AG04449 (cell line): ENCODE measurements around the gene HLA-A.
A peak's percentile ranks its signal among the peaks of the same experiment; 100 is the strongest.

Experiments
- CTCF ChIA-PET: fragments of 350-600 bp; formaldehyde crosslinking; extraction: SDS; loops from one replicate; lab custom pipeline; 2021; ENCODE audit warnings: antibody characterized with exemption; lab: Yijun Ruan, JAX
- POLR2A ChIA-PET: fragments of 400-600, 350-600 bp; formaldehyde crosslinking; extraction: SDS; loops from one replicate; lab custom pipeline; 2020; ENCODE audit warnings: antibody characterized with exemption, inconsistent platforms; lab: Yijun Ruan, JAX
- DNase-seq: peaks from one replicate; pipeline ENCODE4 v3.0.0-alpha.2; 2010; ENCODE audit warnings: low read depth, low spot score
- H3K4me3 ChIP-seq: 2 replicates; pipeline ENCODE4 v1.5.1; 2011; ENCODE audit warnings: low read depth, mild to moderate bottlenecking, control low read depth, low read length
- CTCF ChIP-seq: IDR thresholded peaks from one replicate; pipeline ENCODE4 v1.5.1; 2011; ENCODE audit warnings: mild to moderate bottlenecking, moderate library complexity, low read length, control low read depth, inconsistent platforms; ENCODE audit not compliant: insufficient read depth; ENCODE audit errors: missing control alignments

Gene HLA-A

DNA sequence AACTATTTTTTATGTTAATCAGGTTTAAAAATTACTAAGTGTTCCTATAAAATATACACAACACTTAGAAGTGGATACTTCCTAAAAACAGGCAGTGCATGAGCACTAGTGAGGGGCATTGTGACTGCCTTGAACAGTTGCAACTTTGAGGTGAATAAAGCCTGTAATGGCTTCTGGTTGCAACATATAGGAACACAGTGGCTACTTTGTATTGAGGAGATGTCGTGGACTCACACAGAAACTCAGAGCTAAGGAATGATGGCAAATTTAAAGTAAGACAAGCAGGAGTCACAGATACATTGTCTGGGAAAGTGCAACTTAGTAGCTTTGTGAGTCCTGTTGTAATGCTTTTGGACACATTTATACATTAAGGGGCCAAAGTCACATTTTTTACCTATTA lies 861 bp upstream of the HLA-A start:
- POLR2A ChIA-PET = interaction anchor here (1.3 kb wide), 1 partner anchor 11 kb away, joined by 4 read pairs; no protein-coding TSS in a partner anchor
- peak overlapping the region; percentile 69 for H3K4me3 ChIP-seq
- TF ChIP-seq CTCF = no peak
- CTCF ChIA-PET = interaction anchor here (0.8 to 1.2 kb wide), 2 partner anchors 18 to 26 kb away, joined by 3 read pairs; no protein-coding TSS in a partner anchor
- no peak for DNase-seq

GRCh38 chr6:29941916-29942274 lies 437 bp upstream of the HLA-A start:
- no peak for TF ChIP-seq CTCF
- ChIA-PET POLR2A (interaction anchor here (0.6 to 1.3 kb wide), 2 partner anchors 11 to 532 kb away, joined by 3 to 4 read pairs; no protein-coding TSS in a partner anchor), CTCF (interaction anchor here (0.8 to 1.2 kb wide), 2 partner anchors 18 to 26 kb away, joined by 3 read pairs; no protein-coding TSS in a partner anchor)
- H3K4me3 ChIP-seq = peak overlapping the region; percentile 69
- no peak for DNase-seq

GRCh38 chr6:29943053-29943966 lies 978 bp downstream of the HLA-A start:
- CTCF ChIA-PET = no interaction called here

DNA sequence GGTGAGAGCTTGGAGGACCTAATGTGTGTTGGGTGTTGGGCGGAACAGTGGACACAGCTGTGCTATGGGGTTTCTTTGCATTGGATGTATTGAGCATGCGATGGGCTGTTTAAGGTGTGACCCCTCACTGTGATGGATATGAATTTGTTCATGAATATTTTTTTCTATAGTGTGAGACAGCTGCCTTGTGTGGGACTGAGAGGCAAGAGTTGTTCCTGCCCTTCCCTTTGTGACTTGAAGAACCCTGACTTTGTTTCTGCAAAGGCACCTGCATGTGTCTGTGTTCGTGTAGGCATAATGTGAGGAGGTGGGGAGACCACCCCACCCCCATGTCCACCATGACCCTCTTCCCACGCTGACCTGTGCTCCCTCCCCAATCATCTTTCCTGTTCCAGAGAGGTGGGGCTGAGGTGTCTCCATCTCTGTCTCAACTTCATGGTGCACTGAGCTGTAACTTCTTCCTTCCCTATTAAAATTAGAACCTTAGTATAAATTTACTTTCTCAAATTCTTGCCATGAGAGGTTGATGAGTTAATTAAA lies 3.0 kb downstream of the HLA-A start:
- POLR2A ChIA-PET = no interaction called here
- no peak for TF ChIP-seq CTCF
- no peak for DNase-seq
- CTCF ChIA-PET = no interaction called here
- H3K4me3 ChIP-seq = no peak overlapping the region

More at GRCh38 chr6:29943053-29943966, 978 bp downstream of the HLA-A start:
- no peak for DNase-seq
- no peak for TF ChIP-seq CTCF
- POLR2A ChIA-PET = no interaction called here
- H3K4me3 ChIP-seq = peak overlapping the region; percentile 69

- DNase-seq = no peak
- no peak overlapping the region for H3K4me3 ChIP-seq
- POLR2A ChIA-PET = no interaction called here
- no peak for TF ChIP-seq CTCF
- CTCF ChIA-PET = no interaction called here
These were observed 4.1 kb downstream of the HLA-A start for GRCh38 chr6:29946223-29947076.
